ENCODE data around the gene SLC24A3.
"Not testable (repeated sequence)": the region's sequence is repeated elsewhere in the genome, so short reads cannot be mapped to it uniquely, and the experiment has no call there.

SLC24A3 gene

DNA sequence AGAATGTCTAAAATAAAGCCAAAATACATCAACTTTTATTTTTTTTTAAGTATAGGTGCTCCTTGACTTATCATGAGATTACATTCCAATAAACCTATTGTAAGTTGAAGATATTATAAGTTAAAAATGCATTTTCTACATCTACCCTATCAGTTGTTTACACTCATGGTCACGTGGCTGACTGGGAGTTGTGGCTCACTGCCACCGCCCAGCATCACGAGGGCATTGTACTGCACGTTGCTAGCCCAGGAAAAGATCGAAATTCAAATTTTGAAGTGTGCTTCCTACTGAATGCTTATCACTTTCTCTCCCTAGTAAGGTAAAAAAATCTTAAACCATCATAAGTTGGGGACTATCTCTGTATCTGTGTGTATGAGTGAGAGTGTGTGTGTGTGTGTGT, 419.0 kb downstream of the SLC24A3 start:
- Histone ChIP-seq H3K4me1 (ENCODE audit: insufficient read depth, low read length) (no peaks in the 10 kb centered on the region), H3K36me3 (ENCODE audit: insufficient read depth, low read length) (no peaks in the 10 kb centered on the region)

GRCh38 chr20:19633985-19634384, 421.5 kb downstream of the SLC24A3 start:
- no peaks in the 10 kb centered on the region for H3K9me3 ChIP-seq (ENCODE audit: low read length)
- H3K4me1 ChIP-seq (ENCODE audit: insufficient read depth, low read length) = no peaks in the 10 kb centered on the region
- H3K4me3 ChIP-seq (ENCODE audit: low read length) = no peak overlapping the region
- no peaks in the 10 kb centered on the region for H3K36me3 ChIP-seq (ENCODE audit: insufficient read depth, low read length)
- no peaks in the 10 kb centered on the region for H3K27me3 ChIP-seq (ENCODE audit: insufficient read depth, low read length)
- no peak overlapping the region for H2AFZ ChIP-seq (ENCODE audit: low read depth, low read length)

More for the DNA sequence above, 419.0 kb downstream of the SLC24A3 start:
- H3K9me3 ChIP-seq (ENCODE audit: low read length) = no peaks in the 10 kb centered on the region
- no peaks in the 10 kb centered on the region for H3K27me3 ChIP-seq (ENCODE audit: insufficient read depth, low read length)
- no peak overlapping the region for H3K4me3 ChIP-seq (ENCODE audit: low read length)
- no peak overlapping the region for H2AFZ ChIP-seq (ENCODE audit: low read depth, low read length)

DNA sequence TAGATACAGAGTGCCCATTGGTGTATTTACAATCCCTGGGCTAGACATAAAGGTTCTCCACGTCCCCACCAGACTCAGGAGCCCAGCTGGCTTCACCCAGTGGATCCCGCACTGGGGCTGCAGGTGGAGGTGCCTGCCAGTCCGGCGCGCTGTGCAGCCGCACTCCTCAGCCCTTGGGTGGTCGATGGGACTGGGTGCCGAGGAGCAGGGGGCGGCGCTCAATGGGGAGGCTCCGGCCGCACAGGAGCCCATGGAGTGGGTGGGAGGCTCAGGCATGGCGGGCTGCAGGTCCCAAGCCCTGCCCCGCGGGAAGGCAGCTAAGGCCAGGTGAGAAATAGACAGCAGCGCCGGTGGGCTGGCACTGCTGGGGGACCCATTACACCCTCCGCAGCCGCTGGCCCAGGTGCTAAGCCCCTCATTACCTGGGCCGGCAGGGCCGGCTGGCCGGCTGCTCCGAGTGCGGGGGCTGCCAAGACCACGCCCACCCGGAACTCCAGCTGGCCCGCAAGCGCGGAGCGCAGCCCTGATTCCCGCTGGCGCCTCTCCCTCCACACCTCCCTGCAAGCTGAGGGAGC, 427.1 kb downstream of the SLC24A3 start:
- H3K36me3 ChIP-seq (ENCODE audit: insufficient read depth, low read length); H3K9me3 ChIP-seq (ENCODE audit: low read length); H2AFZ ChIP-seq (ENCODE audit: low read depth, low read length); H3K4me3 ChIP-seq (ENCODE audit: low read length); H3K4me1 ChIP-seq (ENCODE audit: insufficient read depth, low read length); H3K27me3 ChIP-seq (ENCODE audit: insufficient read depth, low read length): not testable (repeated sequence)

DNA sequence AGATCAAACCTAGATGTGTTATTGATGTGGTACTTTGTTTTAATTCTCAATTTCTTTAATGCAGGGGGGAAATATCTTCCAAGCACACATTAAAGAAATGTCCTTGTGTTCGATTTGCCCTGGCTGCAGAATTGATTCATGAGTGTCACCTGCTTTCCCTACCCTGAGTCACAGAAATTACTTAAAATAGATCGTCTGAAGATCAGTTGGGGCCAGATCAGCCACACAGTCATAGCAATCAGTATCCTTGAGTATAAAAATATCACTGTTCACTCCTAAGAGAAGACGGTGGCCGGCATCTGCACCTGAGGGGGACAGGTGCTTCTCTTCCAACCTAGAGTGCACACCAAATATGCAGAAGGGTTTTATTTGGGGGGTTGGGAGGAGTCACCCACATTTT, 430.4 kb downstream of the SLC24A3 start:
- H3K9me3 ChIP-seq (ENCODE audit: low read length) = no peaks in the 10 kb centered on the region

DNA sequence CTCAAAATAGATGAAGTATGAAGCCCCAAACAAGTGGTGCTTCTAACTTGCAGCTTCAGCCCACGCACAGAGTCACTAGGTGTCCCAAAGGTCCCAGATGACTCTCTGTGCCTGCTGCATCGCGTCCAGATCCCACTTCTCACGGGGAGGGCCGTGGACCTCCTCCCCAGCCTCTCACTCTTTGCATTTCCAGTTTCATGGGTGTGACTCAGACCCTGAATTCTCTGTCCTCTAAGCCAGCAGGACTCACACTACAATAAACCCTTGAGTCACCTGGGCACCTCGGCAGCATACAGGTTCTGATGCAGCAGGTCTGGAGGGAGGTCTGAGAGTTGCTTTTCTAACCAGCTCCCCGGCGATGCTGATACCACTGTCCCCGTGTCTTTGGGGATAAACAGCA, 431.6 kb downstream of the SLC24A3 start:
- no peaks in the 10 kb centered on the region for H3K9me3 ChIP-seq (ENCODE audit: low read length)
- peaks cover 2% of the 10 kb centered on the region for H3K27me3 ChIP-seq (ENCODE audit: insufficient read depth, low read length)
- no peaks in the 10 kb centered on the region for H3K36me3 ChIP-seq (ENCODE audit: insufficient read depth, low read length)
- H3K4me1 ChIP-seq (ENCODE audit: insufficient read depth, low read length) = no peaks in the 10 kb centered on the region
- H3K4me3 ChIP-seq (ENCODE audit: low read length) = no peak overlapping the region
- no peak overlapping the region for H2AFZ ChIP-seq (ENCODE audit: low read depth, low read length)

More for the DNA sequence above, 430.4 kb downstream of the SLC24A3 start:
- H2AFZ ChIP-seq (ENCODE audit: low read depth, low read length) = no peak overlapping the region
- H3K36me3 ChIP-seq (ENCODE audit: insufficient read depth, low read length) = no peaks in the 10 kb centered on the region
- peaks cover 2% of the 10 kb centered on the region for H3K27me3 ChIP-seq (ENCODE audit: insufficient read depth, low read length)
- H3K4me1 ChIP-seq (ENCODE audit: insufficient read depth, low read length) = no peaks in the 10 kb centered on the region
- no peak overlapping the region for H3K4me3 ChIP-seq (ENCODE audit: low read length)

DNA sequence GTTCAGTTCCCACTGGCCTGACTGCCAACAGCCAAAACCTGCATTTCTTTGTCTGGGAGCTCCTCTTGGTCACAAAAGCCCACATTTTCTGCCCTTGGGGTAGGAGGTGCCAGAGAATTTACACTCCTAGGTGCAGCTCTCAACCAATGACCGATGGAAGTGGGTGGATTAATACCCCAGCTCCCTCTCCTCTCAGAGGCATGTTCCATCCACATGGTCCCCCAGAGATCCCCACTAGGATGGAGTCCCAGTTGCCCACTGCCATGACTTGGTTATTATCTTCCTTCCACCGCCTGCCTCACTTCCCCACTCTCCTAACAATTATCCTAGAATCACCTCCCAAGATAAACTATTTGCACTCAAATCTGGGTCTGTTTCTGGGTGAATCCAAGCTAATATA, 434.5 kb downstream of the SLC24A3 start:
- Histone ChIP-seq H3K9me3 (ENCODE audit: low read length) (no peaks in the 10 kb centered on the region), H3K4me1 (ENCODE audit: insufficient read depth, low read length) (no peaks in the 10 kb centered on the region), H3K27me3 (ENCODE audit: insufficient read depth, low read length) (peaks cover 2% of the 10 kb centered on the region), H2AFZ (ENCODE audit: low read depth, low read length) (no peak overlapping the region), H3K36me3 (ENCODE audit: insufficient read depth, low read length) (no peaks in the 10 kb centered on the region), H3K4me3 (ENCODE audit: low read length) (no peak overlapping the region)

DNA sequence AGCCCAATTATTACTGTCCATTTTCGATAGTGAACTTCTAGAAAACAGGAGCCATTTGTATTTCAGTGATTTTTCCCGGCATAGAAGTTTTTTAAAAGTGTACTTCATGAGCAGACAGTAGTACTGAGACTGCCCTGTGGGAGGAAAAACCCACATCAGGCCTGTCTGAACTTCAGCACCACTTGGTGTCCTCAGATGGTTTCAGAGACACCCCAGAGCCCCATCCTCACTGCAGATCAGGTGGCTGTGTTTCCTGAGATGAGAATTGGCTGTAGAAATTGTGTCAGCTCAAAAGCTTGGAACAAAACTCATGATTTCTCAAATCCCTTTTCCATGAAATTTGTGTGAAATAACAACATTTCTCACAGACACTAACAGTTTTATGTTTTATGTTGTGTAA, 435.6 kb downstream of the SLC24A3 start:
- Histone ChIP-seq H2AFZ (ENCODE audit: low read depth, low read length) (no peak overlapping the region), H3K4me3 (ENCODE audit: low read length) (no peak overlapping the region), H3K4me1 (ENCODE audit: insufficient read depth, low read length) (no peaks in the 10 kb centered on the region), H3K27me3 (ENCODE audit: insufficient read depth, low read length) (peaks cover 2% of the 10 kb centered on the region), H3K9me3 (ENCODE audit: low read length) (no peaks in the 10 kb centered on the region), H3K36me3 (ENCODE audit: insufficient read depth, low read length) (no peaks in the 10 kb centered on the region)

- H3K9me3 ChIP-seq (ENCODE audit: low read length) = no peaks in the 10 kb centered on the region
- no peaks in the 10 kb centered on the region for H3K36me3 ChIP-seq (ENCODE audit: insufficient read depth, low read length)
- H3K4me3 ChIP-seq (ENCODE audit: low read length) = no peak overlapping the region
- no peaks in the 10 kb centered on the region for H3K4me1 ChIP-seq (ENCODE audit: insufficient read depth, low read length)
- no peak overlapping the region for H2AFZ ChIP-seq (ENCODE audit: low read depth, low read length)
- peaks cover 2% of the 10 kb centered on the region for H3K27me3 ChIP-seq (ENCODE audit: insufficient read depth, low read length)
Observed at GRCh38 chr20:19649041-19649440, 436.6 kb downstream of the SLC24A3 start.

- Histone ChIP-seq H3K36me3 (ENCODE audit: insufficient read depth, low read length) (no peaks in the 10 kb centered on the region), H3K27me3 (ENCODE audit: insufficient read depth, low read length) (peaks cover 2% of the 10 kb centered on the region), H3K4me3 (ENCODE audit: low read length) (no peak overlapping the region), H3K4me1 (ENCODE audit: insufficient read depth, low read length) (no peaks in the 10 kb centered on the region), H3K9me3 (ENCODE audit: low read length) (no peaks in the 10 kb centered on the region), H2AFZ (ENCODE audit: low read depth, low read length) (no peak overlapping the region)
Observed at GRCh38 chr20:19652591-19653026, 440.2 kb downstream of the SLC24A3 start.

- peaks cover 2% of the 10 kb centered on the region for H3K27me3 ChIP-seq (ENCODE audit: insufficient read depth, low read length)
- no peaks in the 10 kb centered on the region for H3K9me3 ChIP-seq (ENCODE audit: low read length)
- H2AFZ ChIP-seq (ENCODE audit: low read depth, low read length) = no peak overlapping the region
- no peaks in the 10 kb centered on the region for H3K4me1 ChIP-seq (ENCODE audit: insufficient read depth, low read length)
- H3K4me3 ChIP-seq (ENCODE audit: low read length) = no peak overlapping the region
- no peaks in the 10 kb centered on the region for H3K36me3 ChIP-seq (ENCODE audit: insufficient read depth, low read length)
Observed at GRCh38 chr20:19653327-19653726, 440.9 kb downstream of the SLC24A3 start.

- H2AFZ ChIP-seq (ENCODE audit: low read depth, low read length) = no peak overlapping the region
- no peaks in the 10 kb centered on the region for H3K36me3 ChIP-seq (ENCODE audit: insufficient read depth, low read length)
- H3K27me3 ChIP-seq (ENCODE audit: insufficient read depth, low read length) = peaks cover 2% of the 10 kb centered on the region
- no peaks in the 10 kb centered on the region for H3K9me3 ChIP-seq (ENCODE audit: low read length)
- no peak overlapping the region for H3K4me3 ChIP-seq (ENCODE audit: low read length)
- H3K4me1 ChIP-seq (ENCODE audit: insufficient read depth, low read length) = no peaks in the 10 kb centered on the region
Observed at GRCh38 chr20:19654921-19655320, 442.5 kb downstream of the SLC24A3 start.

DNA sequence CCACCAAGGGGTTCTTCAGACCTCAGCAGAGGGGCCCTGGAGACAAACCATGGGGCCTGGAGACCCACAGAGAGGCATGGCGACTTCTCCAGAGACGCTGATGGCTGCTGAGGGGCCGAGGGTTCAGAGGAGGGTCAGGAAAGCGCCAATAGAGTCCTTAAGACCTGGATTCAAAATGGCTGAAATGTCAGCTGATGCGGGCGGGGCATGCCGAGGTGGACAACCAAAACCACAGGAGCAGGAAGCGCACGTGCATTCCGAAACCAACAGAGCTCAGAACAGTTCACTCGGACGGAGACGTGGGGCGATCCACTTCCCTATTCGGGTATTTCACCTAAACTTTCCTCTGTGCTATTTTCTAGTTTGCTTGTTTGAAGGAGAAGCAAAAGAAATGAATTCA, 445.7 kb downstream of the SLC24A3 start:
- no peak overlapping the region for H2AFZ ChIP-seq (ENCODE audit: low read depth, low read length)
- no peaks in the 10 kb centered on the region for H3K9me3 ChIP-seq (ENCODE audit: low read length)
- H3K4me3 ChIP-seq (ENCODE audit: low read length) = no peak overlapping the region
- H3K27me3 ChIP-seq (ENCODE audit: insufficient read depth, low read length) = peaks cover 2% of the 10 kb centered on the region
- H3K4me1 ChIP-seq (ENCODE audit: insufficient read depth, low read length) = peaks cover 7% of the 10 kb centered on the region
- H3K36me3 ChIP-seq (ENCODE audit: insufficient read depth, low read length) = no peaks in the 10 kb centered on the region

DNA sequence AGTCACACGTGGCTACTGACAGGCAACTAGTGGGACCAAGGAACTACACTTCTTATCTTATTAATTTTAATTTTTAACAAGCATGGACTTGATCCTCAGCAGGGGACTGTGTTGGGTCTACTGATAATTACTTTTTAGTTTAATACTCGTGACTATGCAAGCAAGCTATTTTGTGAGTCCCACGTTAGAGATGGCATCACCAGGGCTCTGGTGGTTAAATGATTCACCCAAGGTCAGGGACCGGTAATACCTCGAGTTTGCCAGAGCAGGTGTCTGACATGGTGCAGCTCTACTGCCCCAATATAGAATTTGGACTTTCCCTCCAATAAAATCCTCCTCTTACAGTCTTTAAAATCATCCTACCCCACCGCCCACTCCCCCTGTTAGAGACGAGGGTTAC, 447.0 kb downstream of the SLC24A3 start:
- H3K9me3 ChIP-seq (ENCODE audit: low read length) = no peaks in the 10 kb centered on the region
- H3K27me3 ChIP-seq (ENCODE audit: insufficient read depth, low read length) = peaks cover 2% of the 10 kb centered on the region
- no peak overlapping the region for H3K4me3 ChIP-seq (ENCODE audit: low read length)
- no peaks in the 10 kb centered on the region for H3K36me3 ChIP-seq (ENCODE audit: insufficient read depth, low read length)
- peaks cover 7% of the 10 kb centered on the region for H3K4me1 ChIP-seq (ENCODE audit: insufficient read depth, low read length)
- H2AFZ ChIP-seq (ENCODE audit: low read depth, low read length) = no peak overlapping the region

DNA sequence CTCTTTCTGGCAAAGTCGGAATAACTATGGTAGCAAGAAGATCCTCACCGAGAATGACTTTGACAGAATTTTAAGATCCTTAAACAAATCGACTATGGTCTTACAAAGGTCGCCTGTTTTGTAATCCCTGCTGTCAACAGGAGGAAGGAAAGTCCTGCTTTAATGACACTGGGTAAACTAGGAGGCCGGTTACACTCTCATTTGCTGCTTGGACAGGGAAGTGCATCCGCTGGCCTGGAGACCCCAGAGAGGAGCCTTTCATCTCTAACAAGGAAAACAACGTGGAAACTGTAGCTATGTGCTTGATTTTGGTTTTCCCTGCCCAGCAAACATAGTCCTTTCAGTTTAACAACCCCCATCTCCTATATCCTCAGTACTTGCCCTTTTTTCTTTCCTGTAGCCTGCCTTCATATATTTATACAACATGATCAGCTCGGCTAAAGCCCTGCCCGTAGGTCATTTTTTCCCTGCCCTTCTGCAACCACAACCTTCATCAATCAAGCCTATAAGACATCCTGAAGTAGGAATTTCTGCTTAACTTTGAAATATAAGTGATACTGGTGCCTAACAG, 448.5 kb downstream of the SLC24A3 start:
- Histone ChIP-seq H2AFZ (ENCODE audit: low read depth, low read length) (no peak overlapping the region), H3K4me1 (ENCODE audit: insufficient read depth, low read length) (peaks cover 7% of the 10 kb centered on the region), H3K27me3 (ENCODE audit: insufficient read depth, low read length) (no peaks in the 10 kb centered on the region), H3K9me3 (ENCODE audit: low read length) (no peaks in the 10 kb centered on the region), H3K4me3 (ENCODE audit: low read length) (no peak overlapping the region), H3K36me3 (ENCODE audit: insufficient read depth, low read length) (no peaks in the 10 kb centered on the region)
